DND-41 (cell line): ENCODE data around the gene MCCD1.

ENCODE experiments used
- CTCF ChIP-seq: IDR thresholded peaks from 2 replicates; pipeline ENCODE4 v1.5.1; 2012; ENCODE audit warnings: borderline replicate concordance, low read length, moderate library complexity, mild to moderate bottlenecking; ENCODE audit not compliant: poor library complexity, severe bottlenecking; ENCODE audit errors: extremely low read depth
- EZH2 ChIP-seq: IDR thresholded peaks from 3 replicates; pipeline ENCODE4 v1.6.1; 2012; ENCODE audit warnings: borderline replicate concordance, low read depth, mild to moderate bottlenecking, moderate library complexity, low read length, inconsistent platforms; ENCODE audit not compliant: severe bottlenecking

- TF ChIP-seq CTCF (no peak), EZH2 (no peak)
Observed at GRCh38 chr6:31578184-31579118, 49.7 kb downstream of the MCCD1 start.
